Immature natural killer cell (primary cell): ENCODE data around the gene ZNF585A. TPM values are rescaled to one million over a fixed set of nuclear protein-coding genes. Genes with fewer than 3 reads are reported as not detected.
"Not testable (repeated sequence)": the region's sequence is repeated elsewhere in the genome, so short reads cannot be mapped to it uniquely, and the experiment has no call there.

Experiments
- DNase-seq, 3 donors: peaks; one replicate each; pipeline ENCODE4 v3.0.0; 2022; ENCODE audit warnings: mixed read lengths in 1 of 3
- H3K27ac Mint-ChIP-seq, 6 donors: one replicate each; pipeline ENCODE4 v1.8.0; 2020; ENCODE audit warnings: mixed read lengths in 6 of 6, mild to moderate bottlenecking in 5 of 6, inconsistent platforms in 4 of 6, moderate library complexity in 3 of 6
- H3K27me3 Mint-ChIP-seq, 3 donors: one replicate each; pipeline ENCODE4 v1.8.0; 2020 to 2021; ENCODE audit warnings: low read depth in 3 of 3, mild to moderate bottlenecking in 3 of 3, mixed read lengths in 3 of 3, moderate library complexity in 3 of 3, inconsistent platforms in 1 of 3
- H3K36me3 Mint-ChIP-seq, 3 donors: one replicate each; pipeline ENCODE4 v1.8.0; 2020; ENCODE audit warnings: mixed read lengths in 3 of 3, inconsistent platforms in 2 of 3, mild to moderate bottlenecking in 2 of 3
- H3K4me1 Mint-ChIP-seq, 2 donors: one replicate each; pipeline ENCODE4 v1.8.0; 2020; ENCODE audit warnings: inconsistent platforms in 2 of 2, mild to moderate bottlenecking in 2 of 2, mixed read lengths in 2 of 2, moderate library complexity in 1 of 2
- H3K4me3 Mint-ChIP-seq, 5 donors: one replicate each; pipeline ENCODE4 v1.8.0; 2020; ENCODE audit warnings: mild to moderate bottlenecking in 5 of 5, mixed read lengths in 5 of 5, inconsistent platforms in 3 of 5, moderate library complexity in 3 of 5
- H3K9me3 Mint-ChIP-seq, 6 donors: one replicate each; pipeline ENCODE4 v1.8.0; 2020; ENCODE audit warnings: mild to moderate bottlenecking in 6 of 6, mixed read lengths in 6 of 6, inconsistent platforms in 4 of 6, moderate library complexity in 3 of 6
- polyA plus RNA-seq, 3 donors: library from polyadenylated mRNA; unstranded; fragments of 300-500 nt; fragmentation: Illumina TruSeq; gene quantifications; one replicate each; pipeline ENCODE4 v1.2.3, GENCODE V29; 2021

ZNF585A gene
- 10 to 100 TPM; 39.9 to 50.2 (median 49.8) TPM for polyA plus RNA-seq

DNA sequence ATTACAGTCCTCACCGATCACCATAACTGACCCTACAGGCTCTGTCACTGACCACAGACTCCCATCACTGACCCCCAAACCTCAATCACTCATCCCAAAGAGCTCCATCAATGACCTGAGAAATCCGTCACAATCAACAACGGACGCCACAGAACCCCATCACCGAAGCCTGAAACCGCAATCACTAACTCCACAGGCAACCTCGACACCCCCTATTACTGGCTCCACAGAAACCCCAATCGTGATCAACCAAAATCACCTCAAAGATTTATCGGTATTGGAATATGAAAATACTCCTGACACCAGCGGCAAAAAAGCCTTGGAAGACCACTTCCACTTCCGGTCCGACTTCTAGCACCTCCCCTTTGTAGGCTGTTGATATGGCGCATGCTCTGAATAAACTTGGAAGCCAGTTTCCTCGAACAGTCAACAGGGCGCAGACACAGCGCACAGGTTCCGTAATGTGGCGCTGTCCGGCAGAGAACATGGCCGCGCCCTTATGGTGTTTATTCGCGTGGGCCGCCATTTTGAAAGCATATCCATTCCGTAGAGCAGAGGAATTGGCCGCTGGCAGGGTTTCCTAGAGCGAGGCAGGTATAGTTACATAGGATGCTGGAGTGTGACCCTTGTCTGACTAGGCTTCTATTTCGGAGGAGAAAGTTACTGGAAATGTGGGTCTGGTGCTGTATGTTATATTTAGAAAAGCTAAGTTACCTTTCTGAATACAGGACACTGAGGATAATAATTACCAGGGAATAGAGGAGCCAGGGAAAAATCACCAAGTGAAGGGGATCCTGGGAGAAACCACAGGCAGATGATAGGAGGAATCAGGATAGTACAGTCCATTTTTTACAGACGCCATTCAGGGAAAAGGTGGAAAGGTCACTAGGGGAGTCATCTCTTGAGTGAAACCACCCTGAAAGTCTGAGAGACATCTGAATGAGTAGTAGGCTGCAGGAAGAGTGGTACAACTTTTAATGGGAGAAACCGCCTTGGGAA is at the start of gene ZNF585A:
TSS of gene ZNF585A (minus strand) at position 328 of the 999 bp plus-strand sequence. CDS start 2,785 bp downstream, outside the sequence.
- Mint-ChIP-seq H3K27ac (no peak within 1 kb of the TSS), H3K4me1 (peaks cover 0 to 32% of the 10 kb centered on the region in 2 donors), H3K36me3 (peaks cover 23 to 32% (median 30%) of the 10 kb centered on the region in 3 donors), H3K9me3 (peaks cover under 1 to 9% (median 4%) of the 10 kb centered on the region in 6 donors), H3K4me3 (no peak within 1 kb of the TSS), H3K27me3 (no peaks in the 10 kb centered on the region)
- DNase-seq = peak; percentile 90 to 93 (median 92)

DNA sequence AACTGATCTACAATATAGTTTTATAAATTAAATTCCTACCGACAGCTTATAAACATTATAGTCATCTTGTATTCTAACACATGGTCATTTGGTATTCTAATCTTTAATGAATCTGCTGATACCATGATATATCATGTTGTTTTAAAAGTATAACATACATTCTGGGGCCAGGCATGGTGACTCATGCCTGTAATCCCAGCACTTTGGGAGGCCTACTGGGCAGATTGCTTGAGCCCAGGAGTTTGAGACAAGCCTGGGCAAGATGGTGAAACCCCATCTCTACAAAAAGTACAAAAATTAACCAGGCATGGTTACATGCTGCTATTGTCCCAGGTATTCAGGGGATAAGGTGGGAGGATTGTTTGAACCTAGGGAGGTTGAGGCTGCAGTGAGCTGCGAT is 48.6 kb upstream of the ZNF585A start:
- H3K4me1 Mint-ChIP-seq = peaks cover 31 to 44% of the 10 kb centered on the region in 2 donors
- no peaks in the 10 kb centered on the region for H3K9me3 Mint-ChIP-seq
- H3K36me3 Mint-ChIP-seq = peaks cover 21 to 30% (median 25%) of the 10 kb centered on the region in 3 donors
- H3K27me3 Mint-ChIP-seq = peaks cover 2 to 6% (median 3%) of the 10 kb centered on the region in 3 donors
- H3K27ac Mint-ChIP-seq = peak overlapping the region in 1 of 6 donors; percentile 57
- no peak for DNase-seq
- no peak overlapping the region for H3K4me3 Mint-ChIP-seq

DNA sequence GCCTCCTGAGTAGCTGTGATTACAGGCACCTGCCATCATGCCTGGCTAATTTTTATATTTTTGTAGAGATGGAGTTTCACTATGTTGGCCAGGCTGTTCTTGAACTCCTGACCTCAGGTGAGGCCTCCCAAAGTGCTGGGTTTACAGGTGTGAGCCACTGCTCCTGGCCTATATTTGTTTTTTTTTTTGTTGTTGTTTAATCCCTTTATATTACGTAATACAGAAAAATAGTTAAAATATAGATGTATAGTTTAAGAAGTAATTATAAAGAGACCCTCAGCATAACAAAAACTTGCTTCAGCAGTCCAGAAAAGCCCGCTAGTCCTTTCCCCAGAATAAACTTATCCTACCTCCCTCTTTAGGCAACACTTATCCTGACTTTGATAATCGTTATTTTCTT is 47.9 kb upstream of the ZNF585A start:
- DNase-seq = no peak
- Mint-ChIP-seq H3K27ac (peak overlapping the region in 3 of 6 donors; percentile 57 to 80 (median 65)), H3K4me1 (peaks cover 31 to 44% of the 10 kb centered on the region in 2 donors), H3K36me3 (peaks cover 16 to 24% (median 18%) of the 10 kb centered on the region in 3 donors), H3K9me3 (no peaks in the 10 kb centered on the region), H3K27me3 (peaks cover 2 to 6% (median 2%) of the 10 kb centered on the region in 3 donors), H3K4me3 (peak overlapping the region in 3 of 5 donors; percentile 13 to 96 (median 17))

DNA sequence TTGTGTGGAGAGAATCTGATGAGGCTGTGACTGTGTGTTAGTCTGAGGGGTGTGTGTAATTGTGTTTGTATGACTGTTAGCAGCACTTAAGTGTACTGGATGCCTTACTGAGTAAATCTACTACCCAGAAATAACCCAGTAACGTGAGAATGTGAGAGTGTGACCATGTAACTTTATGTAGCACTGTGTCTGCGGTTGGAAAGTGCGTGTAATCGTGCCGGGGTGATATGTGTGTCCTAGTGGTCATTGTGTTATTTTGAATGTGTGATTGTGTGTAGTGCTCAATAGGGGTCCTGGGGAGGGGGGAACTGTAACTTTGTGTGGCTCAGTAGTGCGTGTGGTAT is 46.1 kb upstream of the ZNF585A start:
- H3K4me3 Mint-ChIP-seq = peak overlapping the region; percentile 93 to 98 (median 96)
- peaks cover 14 to 24% (median 14%) of the 10 kb centered on the region in 3 donors for H3K36me3 Mint-ChIP-seq
- peak; percentile 14 to 32 (median 23) for DNase-seq
- peaks cover 31 to 44% of the 10 kb centered on the region in 2 donors for H3K4me1 Mint-ChIP-seq
- H3K27ac Mint-ChIP-seq = peak overlapping the region; percentile 91 to 99 (median 94)
- H3K9me3 Mint-ChIP-seq = peaks cover 0 to 2% (median 0%) of the 10 kb centered on the region in 6 donors
- peaks cover 0 to 6% (median 2%) of the 10 kb centered on the region in 3 donors for H3K27me3 Mint-ChIP-seq

DNA sequence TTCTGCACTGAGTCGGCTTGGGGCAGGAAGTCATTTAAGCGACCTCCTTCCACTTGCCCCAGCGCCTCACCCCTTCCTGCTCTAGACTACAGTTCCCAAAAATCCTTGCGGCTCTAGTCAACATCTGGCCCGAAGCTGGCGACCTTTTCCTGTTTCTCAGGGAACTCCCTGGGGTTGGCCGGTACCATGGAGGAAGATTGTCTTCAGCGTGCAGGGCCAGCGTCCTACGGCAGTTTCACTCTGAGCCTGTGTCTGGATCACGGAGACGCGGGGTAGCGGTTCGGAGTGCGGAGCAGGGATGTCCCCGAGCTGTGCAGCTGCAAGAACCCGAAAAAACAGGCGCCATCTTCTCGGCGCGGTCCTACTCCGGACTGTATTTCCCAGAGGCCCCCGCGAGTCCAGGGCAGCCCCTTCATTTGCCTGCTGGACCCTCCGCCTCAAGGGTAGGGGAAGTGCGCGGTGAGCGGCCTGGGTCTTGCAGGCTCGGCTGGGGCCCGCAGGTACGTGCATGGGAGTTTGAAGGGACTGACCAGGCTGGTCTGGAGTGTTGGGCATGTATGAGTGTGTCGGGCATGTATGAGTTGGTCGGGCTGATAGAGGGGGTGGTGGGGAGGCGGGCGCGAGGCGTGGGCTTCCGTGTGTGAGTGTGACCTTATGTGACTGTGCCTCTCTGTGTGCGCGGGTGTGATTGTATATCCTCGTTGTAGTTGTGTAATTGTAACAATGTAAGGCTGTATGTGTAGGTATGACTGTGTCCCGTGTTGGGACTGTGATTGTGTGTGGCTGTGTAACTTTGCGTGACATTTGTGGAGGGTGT is 45.5 kb upstream of the ZNF585A start, which contains the start of gene ZNF383:
TSS of gene ZNF383 (plus strand) at position 440 of the 817 bp plus-strand sequence. CDS start 12,240 bp downstream, outside the sequence.
- Mint-ChIP-seq H3K4me3 (peak within 1 kb of the TSS; percentile 93 to 98 (median 96)), H3K9me3 (peaks cover 0 to 2% (median 0%) of the 10 kb centered on the region in 6 donors), H3K36me3 (peaks cover 11 to 21% (median 12%) of the 10 kb centered on the region in 3 donors), H3K27me3 (peaks cover 0 to 6% (median 2%) of the 10 kb centered on the region in 3 donors), H3K4me1 (peaks cover 31 to 42% of the 10 kb centered on the region in 2 donors), H3K27ac (peak within 1 kb of the TSS; percentile 91 to 99 (median 94))
- DNase-seq = peak; percentile 83 to 84 (median 83)

DNA sequence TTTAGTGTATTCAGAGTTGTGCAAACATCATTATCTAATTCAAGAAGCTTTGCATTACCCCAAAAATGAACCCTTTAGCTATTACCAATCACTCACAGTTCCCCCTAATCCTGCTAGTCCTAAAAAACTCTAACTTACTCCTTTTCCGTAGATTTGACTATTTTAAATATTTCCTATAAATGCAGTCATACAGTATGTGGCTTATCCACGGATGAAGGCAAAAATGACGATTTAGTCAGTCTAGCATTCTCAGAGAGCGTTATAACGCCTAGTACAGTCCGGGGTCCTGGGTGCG is 44.9 kb upstream of the ZNF585A start:
- H3K9me3 Mint-ChIP-seq = peaks cover 0 to 2% (median 0%) of the 10 kb centered on the region in 6 donors
- peaks cover 0 to 6% (median 2%) of the 10 kb centered on the region in 3 donors for H3K27me3 Mint-ChIP-seq
- H3K27ac Mint-ChIP-seq = peak overlapping the region; percentile 91 to 99 (median 94)
- H3K4me1 Mint-ChIP-seq = peaks cover 31 to 37% of the 10 kb centered on the region in 2 donors
- no peak for DNase-seq
- H3K36me3 Mint-ChIP-seq = peaks cover 6 to 17% (median 6%) of the 10 kb centered on the region in 3 donors
- peak overlapping the region; percentile 93 to 98 (median 96) for H3K4me3 Mint-ChIP-seq

DNA sequence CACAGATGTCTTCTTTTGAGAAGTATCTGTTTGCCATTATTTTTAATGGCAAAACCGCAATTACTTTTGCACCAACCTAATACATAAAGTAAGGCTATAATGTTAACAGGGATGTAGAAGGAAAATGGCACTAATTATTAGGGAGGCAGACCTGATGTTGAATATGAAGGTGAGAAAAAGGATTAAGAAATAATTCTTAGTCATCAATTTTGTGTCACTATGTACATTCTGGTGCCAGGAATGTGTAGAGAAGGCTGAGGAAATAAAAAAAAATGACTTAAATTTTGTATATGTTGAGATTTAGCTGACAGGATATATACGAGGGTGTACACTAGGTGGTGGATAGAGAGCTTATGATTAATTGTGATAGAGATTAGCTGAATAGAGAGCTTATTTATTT is 25.3 kb upstream of the ZNF585A start:
- Mint-ChIP-seq H3K4me1 (no peaks in the 10 kb centered on the region), H3K27me3 (peaks cover 0 to 2% (median 0%) of the 10 kb centered on the region in 3 donors), H3K9me3 (peaks cover 10 to 39% (median 24%) of the 10 kb centered on the region in 6 donors), H3K27ac (no peak overlapping the region), H3K36me3 (peaks cover 43 to 67% (median 66%) of the 10 kb centered on the region in 3 donors), H3K4me3 (no peak overlapping the region)
- DNase-seq = no peak

DNA sequence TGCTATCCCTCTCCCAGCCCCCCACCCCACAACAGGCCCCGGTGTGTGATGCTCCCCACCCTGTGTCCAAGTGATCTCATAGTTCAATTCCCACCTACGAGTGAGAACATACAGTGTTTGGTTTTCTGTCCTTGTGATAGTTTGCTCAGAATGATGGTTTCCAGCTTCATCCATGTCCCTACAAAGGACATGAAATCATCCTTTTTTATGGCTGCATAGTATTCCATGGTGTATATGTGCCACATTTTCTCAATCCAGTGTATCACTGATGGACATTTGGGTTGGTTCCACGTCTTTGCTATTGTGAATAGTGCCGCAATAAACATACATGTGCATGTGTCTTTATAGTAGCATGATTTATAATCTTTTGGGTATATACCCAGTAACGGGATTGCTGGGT is 24.6 kb upstream of the ZNF585A start:
- peaks cover 13 to 41% (median 26%) of the 10 kb centered on the region in 6 donors for H3K9me3 Mint-ChIP-seq
- not testable (repeated sequence) for H3K4me3 Mint-ChIP-seq, H3K27ac Mint-ChIP-seq, DNase-seq, H3K4me1 Mint-ChIP-seq, H3K27me3 Mint-ChIP-seq
- peaks cover 45 to 67% (median 65%) of the 10 kb centered on the region in 3 donors for H3K36me3 Mint-ChIP-seq

DNA sequence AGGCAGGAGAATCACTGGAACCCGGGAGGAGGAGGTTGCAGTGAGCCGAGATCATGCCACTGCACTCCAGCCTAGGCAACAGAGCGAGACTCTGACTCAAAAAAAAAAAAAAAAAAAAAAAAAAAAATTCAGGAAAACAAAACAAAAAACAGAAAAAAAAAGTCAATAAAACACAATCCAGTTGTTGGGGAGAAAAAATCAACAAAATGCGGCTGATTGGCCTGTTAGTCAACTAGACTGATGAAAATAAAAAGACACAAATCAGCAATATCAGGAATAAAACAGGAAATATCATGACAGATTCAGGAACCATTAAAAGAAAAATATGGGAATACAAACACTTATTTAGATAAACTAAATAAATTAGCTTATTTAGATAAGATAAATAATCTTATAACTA is 22.8 kb upstream of the ZNF585A start:
- H3K4me3 Mint-ChIP-seq, H3K4me1 Mint-ChIP-seq, H3K27me3 Mint-ChIP-seq, DNase-seq, H3K27ac Mint-ChIP-seq: not testable (repeated sequence)
- Mint-ChIP-seq H3K9me3 (peaks cover 19 to 51% (median 40%) of the 10 kb centered on the region in 6 donors), H3K36me3 (peaks cover 54 to 81% (median 71%) of the 10 kb centered on the region in 3 donors)

DNA sequence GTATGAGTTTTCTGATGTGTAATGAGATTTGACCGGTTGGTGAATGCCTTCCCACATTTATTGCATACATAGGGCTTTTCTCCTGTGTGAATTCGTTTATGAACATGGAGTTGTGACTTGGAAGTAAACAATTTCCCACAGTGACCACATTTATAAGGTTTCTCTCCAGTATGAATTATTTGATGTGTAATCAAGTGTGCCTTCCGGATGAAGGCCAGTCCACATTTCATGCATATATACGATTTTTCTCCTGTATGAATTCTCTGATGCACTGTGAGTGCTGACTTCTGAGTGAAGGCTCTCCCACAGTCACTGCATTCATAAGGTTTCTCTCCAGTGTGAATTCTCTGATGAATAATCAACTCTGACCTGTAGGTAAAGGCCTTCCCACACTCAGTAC is 13.6 kb upstream of the ZNF585A start:
- Mint-ChIP-seq H3K9me3 (peaks cover 50 to 92% (median 86%) of the 10 kb centered on the region in 6 donors), H3K36me3 (peaks cover 65 to 74% (median 73%) of the 10 kb centered on the region in 3 donors)
- not testable (repeated sequence) for H3K4me1 Mint-ChIP-seq, H3K27me3 Mint-ChIP-seq, DNase-seq, H3K27ac Mint-ChIP-seq, H3K4me3 Mint-ChIP-seq

DNA sequence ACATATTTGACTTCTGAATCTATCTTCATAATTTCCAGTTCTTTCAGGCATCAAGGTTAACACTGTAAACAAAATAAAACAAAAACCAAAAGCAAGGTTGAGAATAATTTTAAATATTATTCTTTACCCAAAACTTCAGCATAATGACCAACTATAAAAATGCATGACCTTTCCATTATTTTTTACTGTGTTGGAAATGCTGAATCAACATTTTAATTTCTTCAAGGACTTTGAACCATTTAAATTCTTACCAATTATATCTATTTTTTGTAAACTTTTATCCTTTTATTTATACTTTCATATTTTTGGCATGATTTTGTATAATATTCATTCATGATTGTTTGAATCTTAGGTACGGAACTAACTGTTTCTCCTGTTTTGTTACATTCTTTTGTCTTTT is 6.9 kb downstream of the ZNF585A start:
- no peak for DNase-seq
- Mint-ChIP-seq H3K4me3 (no peak overlapping the region), H3K36me3 (peaks cover 59 to 82% (median 79%) of the 10 kb centered on the region in 3 donors), H3K27me3 (no peaks in the 10 kb centered on the region), H3K9me3 (peaks cover 8 to 34% (median 28%) of the 10 kb centered on the region in 6 donors), H3K27ac (no peak overlapping the region), H3K4me1 (peaks cover 0 to 24% of the 10 kb centered on the region in 2 donors)

DNA sequence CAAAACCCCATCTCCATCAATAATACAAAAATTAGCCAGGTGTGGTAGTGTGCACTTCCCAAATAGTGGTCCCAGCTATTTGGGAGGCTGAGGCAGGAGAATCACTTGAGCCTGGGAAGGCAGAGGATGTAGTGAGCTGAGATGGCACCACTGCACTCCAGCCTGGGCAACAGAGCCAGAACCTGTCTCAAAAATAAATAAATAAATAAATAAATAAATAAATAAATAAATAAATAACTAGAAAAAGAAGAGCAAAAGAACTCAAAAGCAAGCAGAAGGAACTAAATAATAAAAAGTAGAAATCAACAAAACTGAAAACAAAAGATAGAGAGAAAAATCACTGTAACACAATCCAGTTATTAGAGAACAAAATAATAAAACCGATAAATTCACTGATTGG is 12.3 kb downstream of the ZNF585A start:
- no peak for DNase-seq
- Mint-ChIP-seq H3K36me3 (peaks cover 76 to 89% (median 87%) of the 10 kb centered on the region in 3 donors), H3K9me3 (peaks cover 43 to 83% (median 74%) of the 10 kb centered on the region in 6 donors), H3K4me1 (no peaks in the 10 kb centered on the region), H3K27ac (no peak overlapping the region), H3K4me3 (no peak overlapping the region), H3K27me3 (peaks cover 0 to 2% (median 0%) of the 10 kb centered on the region in 3 donors)

DNA sequence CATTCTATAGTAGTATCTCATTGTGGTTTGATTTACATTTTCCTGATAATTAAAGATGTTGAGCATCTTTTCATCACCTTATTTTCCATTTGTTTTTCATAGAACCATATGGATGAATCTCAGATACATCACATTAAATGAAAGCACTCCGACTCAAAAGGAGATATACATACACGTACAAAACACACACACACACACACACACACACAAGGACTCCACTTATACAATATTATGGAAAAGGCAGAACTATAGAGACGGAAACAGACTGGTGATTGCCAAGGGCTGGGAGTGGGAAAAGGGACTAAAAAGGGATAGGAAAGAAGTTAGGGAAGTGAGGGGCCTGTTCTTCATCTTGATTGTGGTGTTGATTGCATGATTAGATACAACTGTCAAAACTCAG is 24.3 kb downstream of the ZNF585A start:
- H3K36me3 Mint-ChIP-seq = peaks cover 45 to 61% (median 46%) of the 10 kb centered on the region in 3 donors
- H3K27me3 Mint-ChIP-seq = peaks cover 0 to 3% (median 1%) of the 10 kb centered on the region in 3 donors

More for the DNA sequence above, 24.3 kb downstream of the ZNF585A start:
- Mint-ChIP-seq H3K27ac (no peak overlapping the region), H3K4me3 (no peak overlapping the region), H3K4me1 (peaks cover 0 to 4% of the 10 kb centered on the region in 2 donors), H3K9me3 (peaks cover 40 to 88% (median 81%) of the 10 kb centered on the region in 6 donors)
- no peak for DNase-seq
